ENCODE results near the gene ZNF124.

Gene ZNF124

GRCh38 chr1:247121382-247121781, 50.4 kb downstream of the ZNF124 start:
- TF ChIP-seq POLR2AphosphoS5 (IDR thresholded peaks at IDR 0.05; ENCODE audit: low read depth, low read length), result no peak
- TF ChIP-seq REST (IDR thresholded peaks at IDR 0.05; ENCODE audit: insufficient read depth in 1 of 2, low read depth in 2 of 2, low read length in 2 of 2), result no peak
- TF ChIP-seq FOXP2 (optimal IDR thresholded peaks at IDR 0.05; ENCODE audit: borderline replicate concordance, extremely low read depth, extremely low read length, insufficient read depth), result no peak
- no peak for TF ChIP-seq TAF1 (IDR thresholded peaks at IDR 0.05; ENCODE audit: borderline replicate concordance, insufficient read depth, low read length)
- TF ChIP-seq SIN3A (IDR thresholded peaks at IDR 0.05; ENCODE audit: borderline replicate concordance, insufficient read depth, low read length), result no peak

GRCh38 chr1:247119600-247120407, 52.0 kb downstream of the ZNF124 start:
- TF ChIP-seq SIN3A (IDR thresholded peaks at IDR 0.05; ENCODE audit: borderline replicate concordance, insufficient read depth, low read length), result no peak
- no peak for TF ChIP-seq TAF1 (IDR thresholded peaks at IDR 0.05; ENCODE audit: borderline replicate concordance, insufficient read depth, low read length)
- no peak for TF ChIP-seq REST (IDR thresholded peaks at IDR 0.05; ENCODE audit: insufficient read depth in 1 of 2, low read depth in 2 of 2, low read length in 2 of 2)
- TF ChIP-seq FOXP2 (optimal IDR thresholded peaks at IDR 0.05; ENCODE audit: borderline replicate concordance, extremely low read depth, extremely low read length, insufficient read depth), result no peak
- no peak for TF ChIP-seq POLR2AphosphoS5 (IDR thresholded peaks at IDR 0.05; ENCODE audit: low read depth, low read length)

GRCh38 chr1:247118946-247119446, 52.8 kb downstream of the ZNF124 start:
- TF ChIP-seq SIN3A (IDR thresholded peaks at IDR 0.05; ENCODE audit: borderline replicate concordance, insufficient read depth, low read length) (no peak), POLR2AphosphoS5 (IDR thresholded peaks at IDR 0.05; ENCODE audit: low read depth, low read length) (no peak), TAF1 (IDR thresholded peaks at IDR 0.05; ENCODE audit: borderline replicate concordance, insufficient read depth, low read length) (no peak), REST (IDR thresholded peaks at IDR 0.05; ENCODE audit: insufficient read depth in 1 of 2, low read depth in 2 of 2, low read length in 2 of 2) (no peak), FOXP2 (optimal IDR thresholded peaks at IDR 0.05; ENCODE audit: borderline replicate concordance, extremely low read depth, extremely low read length, insufficient read depth) (no peak)

GRCh38 chr1:247115545-247115944, 56.3 kb downstream of the ZNF124 start:
- TF ChIP-seq REST (IDR thresholded peaks at IDR 0.05; ENCODE audit: insufficient read depth in 1 of 2, low read depth in 2 of 2, low read length in 2 of 2), result no peak
- TF ChIP-seq POLR2AphosphoS5 (IDR thresholded peaks at IDR 0.05; ENCODE audit: low read depth, low read length), result no peak
- no peak for TF ChIP-seq SIN3A (IDR thresholded peaks at IDR 0.05; ENCODE audit: borderline replicate concordance, insufficient read depth, low read length)
- TF ChIP-seq FOXP2 (optimal IDR thresholded peaks at IDR 0.05; ENCODE audit: borderline replicate concordance, extremely low read depth, extremely low read length, insufficient read depth), result no peak
- TF ChIP-seq TAF1 (IDR thresholded peaks at IDR 0.05; ENCODE audit: borderline replicate concordance, insufficient read depth, low read length), result no peak

Data from PFSK-1 (cell line).